Lower lobe of right lung (tissue), 2 donors: ENCODE measurements around the gene INCA1. TPM values are rescaled to one million over a fixed set of nuclear protein-coding genes. Genes with fewer than 3 reads are reported as not detected.

Experiments used
- ATAC-seq, 2 donors: fragments of 200-7000 bp; cut with Tn5 transposase; one replicate each; pipeline ENCODE4 v1.9.1; 2020 to 2022; ENCODE audit warnings: mild to moderate bottlenecking in 2 of 2, moderate library complexity in 2 of 2
- DNase-seq: peaks from one replicate; pipeline ENCODE4 v3.0.0-alpha.2; 2020
- H3K27ac ChIP-seq: fragments of 200-600 bp; one replicate; pipeline ENCODE4 v1.8.0; 2022
- H3K27me3 ChIP-seq: fragments of 200-600 bp; one replicate; pipeline ENCODE4 v1.8.0; 2022; ENCODE audit warnings: low read depth
- H3K36me3 ChIP-seq: fragments of 200-600 bp; one replicate; pipeline ENCODE4 v1.8.0; 2022; ENCODE audit warnings: mild to moderate bottlenecking
- H3K4me1 ChIP-seq: fragments of 200-600 bp; one replicate; pipeline ENCODE4 v1.8.0; 2022
- H3K4me3 ChIP-seq: fragments of 200-600 bp; one replicate; pipeline ENCODE4 v1.8.0; 2022; ENCODE audit warnings: mild to moderate bottlenecking
- H3K9me3 ChIP-seq: fragments of 200-600 bp; one replicate; pipeline ENCODE4 v1.8.0; 2022
- CTCF ChIP-seq: fragments of 200-600 bp; IDR thresholded peaks from one replicate; pipeline ENCODE4 v1.8.0; 2022; ENCODE audit warnings: antibody characterized with exemption, mild to moderate bottlenecking
- intact Hi-C: fragments of 100-400 bp; cut with DNase I; formaldehyde crosslinking; loops from one replicate; pipeline ENCODE4 v1.11.0; 2022
- total RNA-seq: library from RNA; stranded (reverse); fragmentation: NEBNext Ultra II Directional; extraction: Animal tissue kit (Norgen Biotek cat#: 25700); gene quantifications from one replicate; pipeline ENCODE4 v1.2.1, GENCODE V29; 2021
- donor health status: DM: no; HTN: yes; CAD: no; lungs with severe emphysema.

The INCA1 gene
- total RNA-seq, 1 donor from 2014 or later: 1.9 TPM

- intact Hi-C loops: no loop called here
- no peak overlapping the region for H3K27ac ChIP-seq
- H3K4me3 ChIP-seq: no peak overlapping the region
- peaks cover 3% of the 10 kb centered on the region for H3K4me1 ChIP-seq
- DNase-seq: no peak
- H3K9me3 ChIP-seq: no peaks in the 10 kb centered on the region
- H3K36me3 ChIP-seq: peaks cover 33% of the 10 kb centered on the region
- ATAC-seq: no peak
- TF ChIP-seq CTCF: no peak
- no peaks in the 10 kb centered on the region for H3K27me3 ChIP-seq
These were observed 36.9 kb downstream of the INCA1 start for GRCh38 chr17:4960279-4960922.

- TF ChIP-seq CTCF: no peak
- H3K36me3 ChIP-seq: peaks cover 33% of the 10 kb centered on the region
- DNase-seq: no peak
- H3K4me1 ChIP-seq: no peaks in the 10 kb centered on the region
- intact Hi-C loops: no loop called here
- no peak overlapping the region for H3K27ac ChIP-seq
- H3K27me3 ChIP-seq: no peaks in the 10 kb centered on the region
- H3K4me3 ChIP-seq: no peak overlapping the region
- no peaks in the 10 kb centered on the region for H3K9me3 ChIP-seq
- ATAC-seq: no peak
These were observed 37.9 kb downstream of the INCA1 start for GRCh38 chr17:4959261-4959965.

GRCh38 chr17:4958102-4958501, 39.2 kb downstream of the INCA1 start:
- H3K36me3 ChIP-seq: peaks cover 33% of the 10 kb centered on the region
- ATAC-seq (no peak), DNase-seq (no peak)
- no peak overlapping the region for H3K4me3 ChIP-seq
- H3K4me1 ChIP-seq: peaks cover 6% of the 10 kb centered on the region
- H3K27me3 ChIP-seq: no peaks in the 10 kb centered on the region
- intact Hi-C loops: no loop called here
- no peak for TF ChIP-seq CTCF
- no peak overlapping the region for H3K27ac ChIP-seq
- H3K9me3 ChIP-seq: no peaks in the 10 kb centered on the region

GRCh38 chr17:4956493-4957061, 40.7 kb downstream of the INCA1 start:
- H3K27ac ChIP-seq: no peak overlapping the region
- ATAC-seq (peak in 1 of 2 donors; percentile 7), DNase-seq (no peak)
- TF ChIP-seq CTCF: peak; percentile 34
- H3K4me3 ChIP-seq: no peak overlapping the region
- peaks cover 33% of the 10 kb centered on the region for H3K36me3 ChIP-seq
- no peaks in the 10 kb centered on the region for H3K27me3 ChIP-seq
- intact Hi-C loops: no loop called here
- no peaks in the 10 kb centered on the region for H3K9me3 ChIP-seq
- peaks cover 6% of the 10 kb centered on the region for H3K4me1 ChIP-seq

GRCh38 chr17:4955091-4955490, 42.2 kb downstream of the INCA1 start:
- ATAC-seq (no peak), DNase-seq (no peak)
- TF ChIP-seq CTCF: no peak
- Histone ChIP-seq H3K36me3 (peaks cover 24% of the 10 kb centered on the region), H3K27me3 (no peaks in the 10 kb centered on the region), H3K4me3 (no peak overlapping the region), H3K27ac (no peak overlapping the region), H3K4me1 (peaks cover 18% of the 10 kb centered on the region), H3K9me3 (no peaks in the 10 kb centered on the region)
- intact Hi-C loops: no loop called here
